Adipocyte (in vitro differentiated cells): Measurements from ENCODE around the gene APP.

ENCODE experiments used
- DNase-seq: peaks from one replicate; pipeline ENCODE4 v3.0.0-alpha.2; 2015; ENCODE audit warnings: low read depth
- H3K27me3 ChIP-seq: replicated peaks from 2 replicates; pipeline ENCODE4 v1.7.0; 2013; ENCODE audit warnings: mild to moderate bottlenecking, low read length, moderate library complexity; ENCODE audit not compliant: control insufficient read depth, insufficient read depth
- H3K36me3 ChIP-seq: 2 replicates; pipeline ENCODE4 v1.7.0; 2013; ENCODE audit warnings: low read length, mild to moderate bottlenecking, moderate library complexity; ENCODE audit not compliant: control insufficient read depth, insufficient read depth, severe bottlenecking
- H3K4me1 ChIP-seq: 2 replicates; pipeline ENCODE4 v1.7.0; 2013; ENCODE audit warnings: mild to moderate bottlenecking, low read length, moderate library complexity; ENCODE audit not compliant: control insufficient read depth, insufficient read depth
- H3K4me3 ChIP-seq: 2 replicates; pipeline ENCODE4 v1.7.0; 2013; ENCODE audit warnings: mild to moderate bottlenecking, low read length, moderate library complexity
- H3K9ac ChIP-seq: 2 replicates; pipeline ENCODE4 v1.7.0; 2013; ENCODE audit warnings: mild to moderate bottlenecking, low read length, moderate library complexity
- H3K9me3 ChIP-seq: 2 replicates; pipeline ENCODE4 v1.7.0; 2013; ENCODE audit warnings: mild to moderate bottlenecking, low read length, moderate library complexity; ENCODE audit not compliant: control insufficient read depth

Gene APP

GRCh38 chr21:26115305-26115704 is 55.3 kb downstream of the APP start:
- Histone ChIP-seq H3K4me3 (no peak overlapping the region), H3K9ac (no peak overlapping the region), H3K9me3 (no peaks in the 10 kb centered on the region), H3K36me3 (no peaks in the 10 kb centered on the region), H3K27me3 (no peaks in the 10 kb centered on the region), H3K4me1 (peaks cover 14% of the 10 kb centered on the region)
- no peak for DNase-seq

GRCh38 chr21:26112975-26113374 is 57.6 kb downstream of the APP start:
- peaks cover 14% of the 10 kb centered on the region for H3K4me1 ChIP-seq

GRCh38 chr21:26112127-26112742 is 58.3 kb downstream of the APP start:
- Histone ChIP-seq H3K4me3 (no peak overlapping the region), H3K9me3 (no peaks in the 10 kb centered on the region), H3K36me3 (peaks cover 8% of the 10 kb centered on the region), H3K9ac (no peak overlapping the region), H3K4me1 (peaks cover 14% of the 10 kb centered on the region), H3K27me3 (no peaks in the 10 kb centered on the region)
- no peak for DNase-seq

More at GRCh38 chr21:26112975-26113374, 57.6 kb downstream of the APP start:
- H3K9me3 ChIP-seq = no peaks in the 10 kb centered on the region
- no peak overlapping the region for H3K4me3 ChIP-seq
- H3K36me3 ChIP-seq = peaks cover 8% of the 10 kb centered on the region
- no peaks in the 10 kb centered on the region for H3K27me3 ChIP-seq
- no peak overlapping the region for H3K9ac ChIP-seq
- DNase-seq = no peak

GRCh38 chr21:26110715-26111114 is 59.9 kb downstream of the APP start:
- Histone ChIP-seq H3K4me1 (peaks cover 3% of the 10 kb centered on the region), H3K9me3 (no peaks in the 10 kb centered on the region), H3K27me3 (no peaks in the 10 kb centered on the region), H3K36me3 (peaks cover 8% of the 10 kb centered on the region), H3K4me3 (no peak overlapping the region), H3K9ac (no peak overlapping the region)
- no peak for DNase-seq

GRCh38 chr21:26107429-26107828 is 63.1 kb downstream of the APP start:
- Histone ChIP-seq H3K9me3 (no peaks in the 10 kb centered on the region), H3K4me1 (no peaks in the 10 kb centered on the region), H3K36me3 (peaks cover 8% of the 10 kb centered on the region), H3K4me3 (no peak overlapping the region), H3K9ac (no peak overlapping the region), H3K27me3 (no peaks in the 10 kb centered on the region)
- DNase-seq = no peak

GRCh38 chr21:26106562-26106961 is 64.0 kb downstream of the APP start:
- DNase-seq = no peak
- H3K9me3 ChIP-seq = no peaks in the 10 kb centered on the region
- no peaks in the 10 kb centered on the region for H3K4me1 ChIP-seq
- no peak overlapping the region for H3K9ac ChIP-seq
- H3K27me3 ChIP-seq = no peaks in the 10 kb centered on the region
- H3K36me3 ChIP-seq = peaks cover 8% of the 10 kb centered on the region
- no peak overlapping the region for H3K4me3 ChIP-seq

GRCh38 chr21:26105819-26106218 is 64.8 kb downstream of the APP start:
- peaks cover 8% of the 10 kb centered on the region for H3K36me3 ChIP-seq
- no peaks in the 10 kb centered on the region for H3K4me1 ChIP-seq
- no peak for DNase-seq
- H3K9ac ChIP-seq = no peak overlapping the region
- H3K9me3 ChIP-seq = no peaks in the 10 kb centered on the region
- no peaks in the 10 kb centered on the region for H3K27me3 ChIP-seq
- no peak overlapping the region for H3K4me3 ChIP-seq

GRCh38 chr21:26100573-26100972 is 70.0 kb downstream of the APP start:
- DNase-seq = no peak
- Histone ChIP-seq H3K27me3 (no peaks in the 10 kb centered on the region), H3K4me3 (no peak overlapping the region), H3K9ac (no peak overlapping the region), H3K36me3 (no peaks in the 10 kb centered on the region), H3K4me1 (peaks cover 10% of the 10 kb centered on the region), H3K9me3 (no peaks in the 10 kb centered on the region)

GRCh38 chr21:26099610-26100219 is 70.9 kb downstream of the APP start:
- DNase-seq = no peak
- H3K9ac ChIP-seq = no peak overlapping the region

GRCh38 chr21:26098772-26099397 is 71.7 kb downstream of the APP start:
- DNase-seq = no peak
- no peak overlapping the region for H3K9ac ChIP-seq
- H3K27me3 ChIP-seq = no peaks in the 10 kb centered on the region
- H3K9me3 ChIP-seq = no peaks in the 10 kb centered on the region
- no peak overlapping the region for H3K4me3 ChIP-seq
- peaks cover 10% of the 10 kb centered on the region for H3K4me1 ChIP-seq
- H3K36me3 ChIP-seq = no peaks in the 10 kb centered on the region

More at GRCh38 chr21:26099610-26100219, 70.9 kb downstream of the APP start:
- Histone ChIP-seq H3K4me1 (peaks cover 10% of the 10 kb centered on the region), H3K4me3 (no peak overlapping the region), H3K9me3 (no peaks in the 10 kb centered on the region), H3K27me3 (no peaks in the 10 kb centered on the region), H3K36me3 (no peaks in the 10 kb centered on the region)

- H3K36me3 ChIP-seq = no peaks in the 10 kb centered on the region
- no peaks in the 10 kb centered on the region for H3K9me3 ChIP-seq
- peaks cover 14% of the 10 kb centered on the region for H3K4me1 ChIP-seq
- H3K9ac ChIP-seq = no peak overlapping the region
- no peaks in the 10 kb centered on the region for H3K27me3 ChIP-seq
- no peak for DNase-seq
- no peak overlapping the region for H3K4me3 ChIP-seq
Measured at GRCh38 chr21:26097475-26097874, 73.1 kb downstream of the APP start.
